ENCODE data around the gene ANO7.

Gene ANO7

GRCh38 chr2:241237949-241238371 lies 49.5 kb downstream of the ANO7 start:
- Histone ChIP-seq H4K20me1 (ENCODE audit: insufficient read depth, low read length) (no peaks in the 10 kb centered on the region), H3F3A (ENCODE audit: insufficient read depth, low read length) (no peaks in the 10 kb centered on the region), H3K4me2 (ENCODE audit: low read length) (no peak overlapping the region), H3K4me1 (ENCODE audit: insufficient read depth, low read length, severe bottlenecking) (no peaks in the 10 kb centered on the region), H3K27ac (ENCODE audit: low read depth, low read length, poor library complexity, severe bottlenecking) (no peak overlapping the region), H3K27me3 (ENCODE audit: insufficient read depth, low read length) (no peaks in the 10 kb centered on the region), H3K9me2 (ENCODE audit: low read depth, low read length) (no peaks in the 10 kb centered on the region), H3K4me3 (ENCODE audit: low read depth, low read length, poor library complexity, severe bottlenecking) (no peak overlapping the region), H3K79me2 (ENCODE audit: insufficient read depth, low read length) (no peaks in the 10 kb centered on the region), H2AFZ (ENCODE audit: low read length) (no peak overlapping the region), H3K9me3 (ENCODE audit: low read length) (no peaks in the 10 kb centered on the region), H3K9ac (ENCODE audit: low read length) (no peak overlapping the region), H3K36me3 (ENCODE audit: insufficient read depth, low read length) (peaks cover 94% of the 10 kb centered on the region)
- no peak for TF ChIP-seq CTCF (IDR thresholded peaks at IDR 0.05; ENCODE audit: low read length)
- TF ChIP-seq EZH2 (IDR thresholded peaks at IDR 0.05; ENCODE audit: borderline replicate concordance, low read length) = no peak

DNA sequence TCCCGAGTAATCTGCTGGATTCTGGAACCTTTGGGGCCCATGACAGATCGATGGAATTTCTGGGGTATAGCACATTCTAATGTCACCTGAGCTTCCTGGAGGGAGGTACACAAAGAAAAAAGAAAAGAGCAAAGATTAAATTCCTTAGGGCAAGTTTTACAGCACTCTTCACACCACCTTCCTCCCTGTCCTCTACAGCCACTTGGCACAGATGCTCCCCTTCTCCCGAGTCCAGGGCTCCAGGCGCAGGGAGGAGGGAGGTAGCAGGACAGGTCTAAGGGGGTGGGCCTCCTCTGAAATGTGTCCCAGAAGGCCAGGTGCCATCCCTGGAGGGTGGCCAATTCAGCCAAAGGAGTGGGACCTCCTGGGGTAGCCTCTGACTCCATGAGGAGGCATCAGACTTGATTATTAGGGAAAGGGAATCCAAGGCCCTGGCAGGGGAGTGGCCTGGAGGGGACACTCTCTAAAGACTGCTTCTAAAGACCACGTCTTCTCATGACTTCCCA lies 50.3 kb downstream of the ANO7 start:
- no peaks in the 10 kb centered on the region for H3K9me2 ChIP-seq (ENCODE audit: low read depth, low read length)
- H3K36me3 ChIP-seq (ENCODE audit: insufficient read depth, low read length) = peaks cover 95% of the 10 kb centered on the region
- H3K9ac ChIP-seq (ENCODE audit: low read length) = no peak overlapping the region
- H3K4me3 ChIP-seq (ENCODE audit: low read depth, low read length, poor library complexity, severe bottlenecking) = no peak overlapping the region
- H3K27ac ChIP-seq (ENCODE audit: low read depth, low read length, poor library complexity, severe bottlenecking) = no peak overlapping the region
- no peak overlapping the region for H3K4me2 ChIP-seq (ENCODE audit: low read length)
- H3K4me1 ChIP-seq (ENCODE audit: insufficient read depth, low read length, severe bottlenecking) = no peaks in the 10 kb centered on the region
- no peak for TF ChIP-seq EZH2 (IDR thresholded peaks at IDR 0.05; ENCODE audit: borderline replicate concordance, low read length)
- TF ChIP-seq CTCF (IDR thresholded peaks at IDR 0.05; ENCODE audit: low read length) = no peak
- no peaks in the 10 kb centered on the region for H3K79me2 ChIP-seq (ENCODE audit: insufficient read depth, low read length)
- no peak overlapping the region for H2AFZ ChIP-seq (ENCODE audit: low read length)
- H4K20me1 ChIP-seq (ENCODE audit: insufficient read depth, low read length) = no peaks in the 10 kb centered on the region
- H3F3A ChIP-seq (ENCODE audit: insufficient read depth, low read length) = no peaks in the 10 kb centered on the region
- H3K9me3 ChIP-seq (ENCODE audit: low read length) = no peaks in the 10 kb centered on the region
- H3K27me3 ChIP-seq (ENCODE audit: insufficient read depth, low read length) = no peaks in the 10 kb centered on the region

- H3K4me1 ChIP-seq (ENCODE audit: insufficient read depth, low read length, severe bottlenecking) = no peaks in the 10 kb centered on the region
- no peaks in the 10 kb centered on the region for H3K27me3 ChIP-seq (ENCODE audit: insufficient read depth, low read length)
- H3K4me2 ChIP-seq (ENCODE audit: low read length) = no peak overlapping the region
- no peaks in the 10 kb centered on the region for H3K9me2 ChIP-seq (ENCODE audit: low read depth, low read length)
- no peak for TF ChIP-seq EZH2 (IDR thresholded peaks at IDR 0.05; ENCODE audit: borderline replicate concordance, low read length)
- no peak for TF ChIP-seq CTCF (IDR thresholded peaks at IDR 0.05; ENCODE audit: low read length)
- no peaks in the 10 kb centered on the region for H3K9me3 ChIP-seq (ENCODE audit: low read length)
- H3K79me2 ChIP-seq (ENCODE audit: insufficient read depth, low read length) = no peaks in the 10 kb centered on the region
- H2AFZ ChIP-seq (ENCODE audit: low read length) = no peak overlapping the region
- H3F3A ChIP-seq (ENCODE audit: insufficient read depth, low read length) = no peaks in the 10 kb centered on the region
- H3K4me3 ChIP-seq (ENCODE audit: low read depth, low read length, poor library complexity, severe bottlenecking) = no peak overlapping the region
- H3K27ac ChIP-seq (ENCODE audit: low read depth, low read length, poor library complexity, severe bottlenecking) = no peak overlapping the region
- peaks cover 94% of the 10 kb centered on the region for H3K36me3 ChIP-seq (ENCODE audit: insufficient read depth, low read length)
- H3K9ac ChIP-seq (ENCODE audit: low read length) = no peak overlapping the region
- no peaks in the 10 kb centered on the region for H4K20me1 ChIP-seq (ENCODE audit: insufficient read depth, low read length)
Measured at GRCh38 chr2:241239552-241240202, 51.2 kb downstream of the ANO7 start.
